ENCODE data around the gene AMT. TPM values are rescaled to one million over a fixed set of nuclear protein-coding genes. Genes with fewer than 3 reads are reported as not detected.

Gene AMT
- total RNA-seq, 4 donors from 2014 or later = 0.32 to 11.4 (median 7.6) TPM

- TF ChIP-seq POLR2AphosphoS5 (IDR thresholded peaks at IDR 0.05) (no peak), POLR2A (IDR thresholded peaks at IDR 0.05) (no peak), EP300 (IDR thresholded peaks at IDR 0.05) (no peak), CTCF (IDR thresholded peaks at IDR 0.05) (no peak)
- Histone ChIP-seq H3K4me3 (no peak overlapping the region), H3K27ac (no peak overlapping the region), H3K27me3 (no peaks in the 10 kb centered on the region), H3K4me1 (peaks cover 0 to 95% (median 7%) of the 10 kb centered on the region in 3 donors), H3K9me3 (no peaks in the 10 kb centered on the region), H3K36me3 (no peaks in the 10 kb centered on the region)
- WGBS, 2 donors (ENCODE audit: low coverage in 1 of 2) = 65 to 68% methylated on average over 8 to 11 of the region's 11 CpGs
- ATAC-seq = peak; percentile 43
Observed at GRCh38 chr3:49386056-49386756, 36.1 kb downstream of the AMT start.

GRCh38 chr3:49385617-49386016 is 36.7 kb downstream of the AMT start:
- Histone ChIP-seq H3K4me3 (no peak overlapping the region), H3K4me1 (peaks cover 0 to 95% (median 7%) of the 10 kb centered on the region in 3 donors), H3K9me3 (no peaks in the 10 kb centered on the region), H3K27ac (no peak overlapping the region), H3K36me3 (no peaks in the 10 kb centered on the region), H3K27me3 (no peaks in the 10 kb centered on the region)
- WGBS, 2 donors (ENCODE audit: low coverage in 1 of 2) = 77 to 86% methylated on average over 1 of the region's 1 CpG
- ATAC-seq = no peak
- TF ChIP-seq EP300 (IDR thresholded peaks at IDR 0.05) (no peak), POLR2A (IDR thresholded peaks at IDR 0.05) (no peak), CTCF (IDR thresholded peaks at IDR 0.05) (no peak), POLR2AphosphoS5 (IDR thresholded peaks at IDR 0.05) (no peak)

GRCh38 chr3:49383387-49383786 is 38.9 kb downstream of the AMT start:
- no peak for ATAC-seq
- Histone ChIP-seq H3K27ac (no peak overlapping the region), H3K27me3 (no peaks in the 10 kb centered on the region), H3K4me3 (no peak overlapping the region), H3K36me3 (no peaks in the 10 kb centered on the region), H3K4me1 (peaks cover 0 to 92% (median 15%) of the 10 kb centered on the region in 3 donors), H3K9me3 (no peaks in the 10 kb centered on the region)
- 64 to 80% methylated on average over 2 of the region's 5 CpGs for WGBS, 2 donors (ENCODE audit: low coverage in 1 of 2)
- no peak for TF ChIP-seq CTCF (IDR thresholded peaks at IDR 0.05)
- TF ChIP-seq POLR2A (IDR thresholded peaks at IDR 0.05) = no peak
- no peak for TF ChIP-seq EP300 (IDR thresholded peaks at IDR 0.05)
- no peak for TF ChIP-seq POLR2AphosphoS5 (IDR thresholded peaks at IDR 0.05)

- no peak overlapping the region for H3K27ac ChIP-seq
Observed at GRCh38 chr3:49378249-49378895, 43.9 kb downstream of the AMT start.

More at GRCh38 chr3:49378249-49378895, 43.9 kb downstream of the AMT start:
- H3K4me1 ChIP-seq = peaks cover 0 to 84% (median 9%) of the 10 kb centered on the region in 3 donors
- no peaks in the 10 kb centered on the region for H3K9me3 ChIP-seq
- H3K4me3 ChIP-seq = no peak overlapping the region
- TF ChIP-seq POLR2AphosphoS5 (IDR thresholded peaks at IDR 0.05) = no peak
- no peak for TF ChIP-seq CTCF (IDR thresholded peaks at IDR 0.05)
- TF ChIP-seq EP300 (IDR thresholded peaks at IDR 0.05) = no peak
- TF ChIP-seq POLR2A (IDR thresholded peaks at IDR 0.05) = no peak
- H3K36me3 ChIP-seq = peaks cover 0 to 20% of the 10 kb centered on the region in 2 donors
- H3K27me3 ChIP-seq = no peaks in the 10 kb centered on the region
- WGBS, 2 donors (ENCODE audit: low coverage in 1 of 2) = 64 to 65% methylated on average over 10 to 11 of the region's 11 CpGs
- peak; percentile 61 for ATAC-seq

Data from gastroesophageal sphincter (tissue), 4 donors.